Right lobe of liver (tissue), 6 donors: ENCODE results near the gene ARPC5. TPM values are rescaled to one million over a fixed set of nuclear protein-coding genes. Genes with fewer than 3 reads are reported as not detected.

Experiments used
- ATAC-seq, 4 donors: fragments of 200-7000 bp; cut with Tn5 transposase; one replicate each; pipeline ENCODE4 v1.9.1; 2020; ENCODE audit warnings: mild to moderate bottlenecking in 4 of 4, moderate library complexity in 4 of 4
- DNase-seq, 3 donors: peaks; one replicate each; pipeline ENCODE4 v3.0.0-alpha.2; 2020
- H3K27ac ChIP-seq, 3 donors: fragments of 200-600 bp; one replicate each; pipeline ENCODE4 v1.8.0; 2022
- H3K27me3 ChIP-seq, 2 donors: fragments of 200-600 bp; one replicate each; pipeline ENCODE4 v1.8.0; 2022
- H3K36me3 ChIP-seq, 4 donors: fragments of 200-600 bp; sonication (generic) in 1 of 4; one replicate each; pipeline versions ENCODE4 v1.5.1 to v1.8.0; 2017 to 2022; ENCODE audit warnings: control low read depth in 1 of 4
- H3K4me1 ChIP-seq, 4 donors: fragments of 200-600 bp; sonication (generic) in 1 of 4; one replicate each; pipeline versions ENCODE4 v1.5.1 to v1.8.0; 2017 to 2022; ENCODE audit warnings: control low read depth in 1 of 4
- H3K4me3 ChIP-seq, 3 donors: fragments of 200-600 bp; one replicate each; pipeline ENCODE4 v1.8.0; 2022
- H3K9me3 ChIP-seq, 4 donors: fragments of 200-600 bp; sonication (generic) in 1 of 4; one replicate each; pipeline versions ENCODE4 v1.5.1 to v1.8.0; 2017 to 2022; ENCODE audit warnings: control low read depth in 1 of 4
- CTCF ChIP-seq, 4 donors: fragments of 200-600 bp in 3 of 4; fragments of 450-650 bp in 1 of 4; IDR thresholded peaks; one replicate each; pipeline versions ENCODE4 v1.5.1 to v1.8.0; 2016 to 2022; ENCODE audit warnings: antibody characterized with exemption in 4 of 4, mild to moderate bottlenecking in 2 of 4
- POLR2A ChIP-seq: fragments of 450-650 bp; IDR thresholded peaks from one replicate; pipeline ENCODE4 v1.6.1; 2017; ENCODE audit warnings: antibody characterized with exemption, mild to moderate bottlenecking
- WGBS: methylation state at CpG from one replicate; pipeline ENCODE4 v1.1.6; 2018; ENCODE audit warnings: low coverage, low lambda C conversion rate; ENCODE audit not compliant: insufficient coverage; ENCODE audit errors: missing lambda C conversion rate; 5-methylcytosine and 5-hydroxymethylcytosine counted together
- intact Hi-C, 2 donors: fragments of 100-400 bp; cut with DNase I; formaldehyde crosslinking; loops; one replicate each; pipeline versions ENCODE4 v1.11.2 to v1.14.1; 2022
- total RNA-seq, 6 experiments: library from RNA; depleted of rRNA in 2 of 6; stranded (reverse); fragments of >200 nt in 2 of 6; fragmentation: NEBNext Ultra II Directional in 3 of 6; extraction: Animal tissue kit (Norgen Biotek cat#: 25700) in 3 of 6; gene quantifications; one replicate each; pipeline versions ENCODE4 v1.1.0 to v1.2.4, GENCODE V29; 2016 to 2023
- donor health status: DM: no; HTN: yes; CAD: no.
- donor health status: DM: no; HTN: no; CAD: no.
- donor health status: DM: no; HTN: no; CAD: no.
- donor health status: DM: no; HTN: yes; CAD: no.
- donor health status: DM: no; HTN: yes; CAD: no.

The ARPC5 gene
- total RNA-seq, 6 experiments from 2014 or later, result 23.6 to 70.5 (median 41.3) TPM

- Histone ChIP-seq H3K4me3 (no peak overlapping the region), H3K27ac (no peak overlapping the region), H3K4me1 (no peaks in the 10 kb centered on the region), H3K27me3 (no peaks in the 10 kb centered on the region), H3K36me3 (no peaks in the 10 kb centered on the region), H3K9me3 (no peaks in the 10 kb centered on the region)
- TF ChIP-seq CTCF (IDR thresholded peaks at IDR 0.05), result no peak
- TF ChIP-seq POLR2A, result no peak
- intact Hi-C loops, result no loop called here
- WGBS, result 60% methylated on average over 1 of the region's 1 CpG
- ATAC-seq (no peak), DNase-seq (no peak)
Measured at GRCh38 chr1:183572721-183573120, 62.9 kb downstream of the ARPC5 start.

- ATAC-seq (no peak), DNase-seq (no peak)
- Histone ChIP-seq H3K4me3 (no peak overlapping the region), H3K4me1 (no peaks in the 10 kb centered on the region), H3K27me3 (no peaks in the 10 kb centered on the region), H3K9me3 (no peaks in the 10 kb centered on the region), H3K36me3 (no peaks in the 10 kb centered on the region), H3K27ac (no peak overlapping the region)
- 87% methylated on average over 4 of the region's 4 CpGs for WGBS
- intact Hi-C loops, result no loop called here
- no peak for TF ChIP-seq CTCF (IDR thresholded peaks at IDR 0.05)
- no peak for TF ChIP-seq POLR2A
Measured at GRCh38 chr1:183571678-183572268, 63.8 kb downstream of the ARPC5 start.

Other genes with a start within 250 kb of the ARPC5 start
- under 1 TPM in 3 of 6 experiments, not detected in 3; 0.06 to 0.07 (median 0.06) TPM for gene NMNAT2, start 217.4 kb downstream of the ARPC5 start, total RNA-seq
- gene SMG7, start 163.3 kb downstream of the ARPC5 start, total RNA-seq, result 10 to 100 TPM; 23.5 to 35.3 (median 25.2) TPM
- 10 to 100 TPM in 3 of 6 experiments, 1 to 10 TPM in 3; 3.0 to 11.4 (median 7.9) TPM for gene NCF2, start 45.3 kb downstream of the ARPC5 start, total RNA-seq
- gene APOBEC4, start 17.5 kb upstream of the ARPC5 start, total RNA-seq, result not detected
- gene RGL1, start 169.3 kb upstream of the ARPC5 start, total RNA-seq, result 10 to 100 TPM in 1 of 6 experiments, 1 to 10 TPM in 5; 5.5 to 13.1 (median 6.9) TPM